T-helper 2 cell (primary cell): ENCODE data around the gene LRFN4.

Experiments used
- DNase-seq, 5 experiments: peaks; one replicate each; pipeline versions ENCODE4 v3.0.0 to v3.0.0-alpha.2; 2012 to 2022

Gene LRFN4

GRCh38 chr11:66891851-66892660 lies 35.2 kb downstream of the LRFN4 start:
- DNase-seq, result peak in 2 of 5 experiments; percentile 41 to 83

DNA sequence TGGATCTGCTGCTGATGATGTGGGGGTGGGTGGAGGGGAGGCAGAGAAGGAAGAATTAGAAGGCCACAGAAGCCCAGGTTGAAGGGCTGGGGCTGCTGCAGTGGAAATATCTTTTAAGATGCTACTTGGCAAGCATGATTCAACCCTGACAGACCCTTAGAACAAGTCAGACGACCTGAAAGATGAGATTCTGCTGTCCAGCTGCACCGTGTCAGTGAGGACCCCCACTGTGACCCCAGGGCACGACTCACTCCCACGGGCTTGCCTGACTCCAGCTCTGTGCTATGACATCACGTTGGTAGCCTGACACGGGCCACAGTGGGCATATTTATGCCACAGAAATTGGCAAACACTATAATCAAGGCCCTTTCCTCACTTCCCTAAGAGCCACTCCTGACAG lies 36.0 kb downstream of the LRFN4 start:
- DNase-seq, result no peak

- DNase-seq, result no peak
Measured at GRCh38 chr11:66894141-66894540, 37.3 kb downstream of the LRFN4 start.

GRCh38 chr11:66901964-66902390 lies 45.1 kb downstream of the LRFN4 start:
- no peak for DNase-seq

- DNase-seq, result no peak
Measured at GRCh38 chr11:66902486-66903177, 45.8 kb downstream of the LRFN4 start.

DNA sequence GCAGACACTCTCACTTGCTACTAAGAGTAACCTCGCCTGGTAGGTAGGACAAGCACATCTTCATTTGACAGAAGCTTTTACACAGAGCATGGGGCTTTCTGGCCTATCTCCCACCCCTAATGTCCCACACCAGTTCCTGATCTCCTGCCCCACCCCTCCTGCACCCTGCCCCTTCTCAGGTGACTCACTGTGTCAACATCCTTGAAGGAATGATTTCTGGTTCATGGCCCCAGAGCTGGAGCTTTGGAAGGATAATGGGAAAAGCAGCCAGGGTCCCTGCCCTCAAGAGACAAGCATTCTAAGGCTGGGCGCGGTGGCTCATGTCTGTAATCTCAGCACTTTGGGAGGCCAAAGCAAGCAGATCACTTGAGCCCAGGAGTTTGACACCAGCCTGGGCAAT lies 47.2 kb downstream of the LRFN4 start:
- no peak for DNase-seq

DNA sequence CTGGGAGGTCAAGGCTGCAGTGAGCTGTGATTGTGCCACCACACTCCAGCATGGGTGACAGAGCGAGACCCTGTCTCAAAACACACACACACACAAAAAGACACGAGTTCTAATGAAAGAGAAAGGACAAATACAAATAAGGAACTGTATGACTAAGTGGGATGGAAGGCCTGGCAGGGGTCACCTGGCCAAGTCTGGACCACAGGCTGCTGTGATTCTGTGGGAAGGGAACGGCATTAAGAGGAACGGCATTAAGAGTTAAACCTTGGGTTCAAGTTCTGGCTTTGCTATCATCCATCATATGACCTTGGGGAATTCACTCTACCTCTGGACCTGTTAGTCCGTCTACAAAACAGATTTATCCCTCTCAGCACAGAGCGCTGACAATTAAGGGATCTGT lies 47.7 kb downstream of the LRFN4 start:
- no peak for DNase-seq

DNA sequence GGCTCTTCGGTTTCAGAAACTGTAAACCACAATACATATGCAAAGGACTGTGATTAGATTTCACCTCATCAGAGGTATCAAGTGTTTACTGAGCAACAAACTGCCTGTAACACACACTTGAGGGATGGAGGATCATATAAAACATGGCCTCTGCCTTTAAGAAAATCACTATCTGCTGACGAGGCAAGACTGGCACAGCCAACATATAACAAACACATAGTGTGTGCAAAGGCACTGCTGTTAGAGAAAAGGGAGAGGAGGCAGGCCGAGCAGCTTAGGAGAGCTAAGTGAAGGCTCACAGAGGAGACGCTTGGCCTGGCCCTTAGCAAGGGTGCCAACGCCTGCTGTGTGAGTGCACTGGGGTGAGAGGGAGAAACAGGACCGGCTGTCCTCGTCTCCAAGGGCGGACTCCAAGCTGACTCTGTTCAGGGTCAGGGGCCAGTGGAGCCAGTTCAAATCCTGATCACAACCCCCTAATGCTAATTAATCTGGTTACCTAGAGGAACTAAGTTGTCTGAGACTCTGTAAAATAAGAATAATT lies 48.2 kb downstream of the LRFN4 start:
- DNase-seq, result no peak

DNA sequence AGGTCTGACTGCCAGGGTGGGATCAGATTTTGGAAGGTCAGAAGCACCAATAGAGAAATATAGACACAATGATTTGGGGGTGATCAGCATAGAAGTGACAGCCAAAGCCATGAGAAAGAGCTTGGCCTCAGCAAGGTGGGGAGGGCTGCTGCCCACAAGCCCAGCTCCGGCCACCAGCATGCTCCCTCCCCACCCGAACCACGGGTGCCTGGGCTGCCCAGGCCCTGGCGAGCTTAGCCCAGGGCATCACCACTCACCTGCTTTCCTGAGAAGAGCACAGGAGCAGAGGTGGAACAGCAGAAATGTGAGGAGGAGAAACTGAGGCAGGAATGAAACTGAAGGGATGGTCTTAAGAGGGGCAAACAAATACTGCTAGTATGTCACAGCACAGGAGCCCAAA lies 48.8 kb downstream of the LRFN4 start:
- no peak for DNase-seq

GRCh38 chr11:66906061-66906733 lies 49.3 kb downstream of the LRFN4 start:
- no peak for DNase-seq

GRCh38 chr11:66907751-66908630 lies 51.1 kb downstream of the LRFN4 start:
- no peak for DNase-seq

- no peak for DNase-seq
Measured at GRCh38 chr11:66909181-66909580, 52.3 kb downstream of the LRFN4 start.

- no peak for DNase-seq
Measured at GRCh38 chr11:66910016-66910415, 53.2 kb downstream of the LRFN4 start.
